IMR-90 (cell line): ENCODE results near the gene CLSTN1. TPM values are rescaled to one million over a fixed set of nuclear protein-coding genes. Genes with fewer than 3 reads are reported as not detected.

ENCODE experiments used
- ATAC-seq: fragments of 200-7000 bp; cut with Tn5 transposase; 2 replicates; pipeline ENCODE4 v1.9.1; 2020; ENCODE audit warnings: low read depth, mild to moderate bottlenecking, moderate library complexity
- BruUV-seq: library from RNA; stranded (reverse); fragments of 400-500 nt; replicated peaks from 2 replicates; lab custom pipeline; 2021; lab: Mats Ljungman, UMichigan
- CTCF ChIA-PET: fragments of 300-600 bp; formaldehyde crosslinking; extraction: SDS; loops from one replicate; lab custom pipeline; 2021; ENCODE audit warnings: antibody characterized with exemption; lab: Yijun Ruan, JAX
- POLR2A ChIA-PET: fragments of 300-600 bp; sonication (Branson Sonifier 250); formaldehyde crosslinking; loops from one replicate; lab custom pipeline; 2022; ENCODE audit warnings: antibody characterized with exemption; ENCODE audit not compliant: unreplicated experiment; lab: Charles Lee
- DNase-seq: peaks from one replicate; pipeline ENCODE4 v3.0.0; 2013
- H2AFZ ChIP-seq: replicated peaks from 2 replicates; pipeline ENCODE3; 2013; ENCODE audit warnings: low read length, mild to moderate bottlenecking; ENCODE audit not compliant: poor library complexity
- H2AK5ac ChIP-seq: 2 replicates; pipeline ENCODE4 v1.6.1; 2013; ENCODE audit warnings: low read depth, low read length, inconsistent platforms
- H2AK9ac ChIP-seq: replicated peaks from 2 replicates; pipeline ENCODE3; 2013; ENCODE audit warnings: mild to moderate bottlenecking, low read depth, low read length, moderate library complexity; ENCODE audit not compliant: poor library complexity
- H2BK120ac ChIP-seq: 2 replicates; pipeline ENCODE4 v1.6.1; 2013; ENCODE audit warnings: low read depth, low read length, inconsistent platforms
- H2BK15ac ChIP-seq: 3 replicates; pipeline ENCODE4 v1.6.1; 2013; ENCODE audit warnings: low read depth, low read length, inconsistent platforms
- H2BK20ac ChIP-seq: 2 replicates; pipeline ENCODE4 v1.6.1; 2013; ENCODE audit warnings: low read depth, mild to moderate bottlenecking, inconsistent platforms, low read length, moderate library complexity
- H2BK5ac ChIP-seq: 2 replicates; pipeline ENCODE4 v1.6.1; 2013; ENCODE audit warnings: mild to moderate bottlenecking, low read depth, low read length, inconsistent platforms; ENCODE audit not compliant: poor library complexity, severe bottlenecking
- H3K14ac ChIP-seq: replicated peaks from 2 replicates; pipeline ENCODE4 v1.6.1; 2013; ENCODE audit warnings: low read depth, low read length, inconsistent platforms
- H3K18ac ChIP-seq: 2 replicates; pipeline ENCODE4 v1.6.1; 2013; ENCODE audit warnings: low read depth, low read length, control low read depth
- H3K23ac ChIP-seq: 2 replicates; pipeline ENCODE4 v1.6.1; 2013; ENCODE audit warnings: low read depth, low read length, inconsistent platforms
- H3K27ac ChIP-seq: 2 replicates; pipeline ENCODE4 v1.5.1; 2013; ENCODE audit warnings: mild to moderate bottlenecking, control low read depth, low read length; ENCODE audit not compliant: insufficient read depth
- H3K27me3 ChIP-seq: 2 replicates; pipeline ENCODE4 v1.6.1; 2013; ENCODE audit warnings: low read length; ENCODE audit not compliant: control insufficient read depth, insufficient read depth
- H3K36me3 ChIP-seq: 2 replicates; pipeline ENCODE4 v1.6.1; 2013; ENCODE audit warnings: low read length, mixed read lengths; ENCODE audit not compliant: control insufficient read depth, insufficient read depth
- H3K4ac ChIP-seq: 2 replicates; pipeline ENCODE4 v1.6.1; 2013; ENCODE audit warnings: low read depth, low read length, inconsistent platforms
- H3K4me1 ChIP-seq: 2 replicates; pipeline ENCODE4 v1.6.1; 2013; ENCODE audit warnings: low read length, mixed read lengths; ENCODE audit not compliant: control insufficient read depth, insufficient read depth
- H3K4me2 ChIP-seq: 2 replicates; pipeline ENCODE4 v1.6.1; 2013; ENCODE audit warnings: low read depth, mild to moderate bottlenecking, control low read depth, low read length, moderate library complexity
- H3K4me3 ChIP-seq: 2 replicates; pipeline ENCODE4 v1.5.1; 2013; ENCODE audit warnings: low read depth, mild to moderate bottlenecking, control low read depth, low read length, moderate library complexity; ENCODE audit not compliant: insufficient read depth
- H3K56ac ChIP-seq: 2 replicates; pipeline ENCODE4 v1.6.1; 2013; ENCODE audit warnings: low read length, inconsistent platforms; ENCODE audit not compliant: insufficient read depth; ENCODE audit errors: extremely low read depth
- H3K79me1 ChIP-seq, 2 experiments: 2 replicates each; pipeline ENCODE4 v1.6.1; 2013; ENCODE audit warnings: low read length in 2 of 2, inconsistent platforms in 1 of 2, low read depth in 1 of 2
- H3K9ac ChIP-seq: 2 replicates; pipeline ENCODE4 v1.6.1; 2013; ENCODE audit warnings: low read depth, low read length, control low read depth
- H3K9me1 ChIP-seq: 2 replicates; pipeline ENCODE4 v1.6.1; 2013; ENCODE audit warnings: low read length, inconsistent platforms; ENCODE audit not compliant: insufficient read depth
- H3K9me3 ChIP-seq: 2 replicates; pipeline ENCODE4 v1.6.1; 2013; ENCODE audit warnings: low read length; ENCODE audit not compliant: control insufficient read depth, insufficient read depth
- H4K20me1 ChIP-seq: 2 replicates; pipeline ENCODE4 v1.6.1; 2013; ENCODE audit warnings: low read length, inconsistent platforms; ENCODE audit not compliant: insufficient read depth
- H4K5ac ChIP-seq: 2 replicates; pipeline ENCODE4 v1.6.1; 2013; ENCODE audit warnings: mild to moderate bottlenecking, low read depth, low read length, control low read depth
- H4K8ac ChIP-seq, 2 experiments: 2 replicates each; pipeline ENCODE4 v1.6.1; 2013; ENCODE audit warnings: low read depth in 2 of 2, low read length in 2 of 2, control low read depth in 1 of 2, inconsistent platforms in 1 of 2
- H4K91ac ChIP-seq: 2 replicates; pipeline ENCODE4 v1.6.1; 2013; ENCODE audit warnings: low read depth, low read length, inconsistent platforms; ENCODE audit not compliant: insufficient read depth
- POLR2A ChIP-seq: IDR thresholded peaks from 2 replicates; pipeline ENCODE4 v1.6.1; 2012; ENCODE audit warnings: mild to moderate bottlenecking, low read depth, low read length
- WGBS, 2 experiments: methylation state at CpG; one replicate each; pipeline versions ENCODE4 v1.1.5 to v1.1.7; 2013; ENCODE audit warnings: missing lambda C conversion rate in 2 of 2; ENCODE audit not compliant: insufficient read length in 1 of 2; ENCODE audit errors: extremely low coverage in 2 of 2; 5-methylcytosine and 5-hydroxymethylcytosine counted together
- dilution Hi-C: fragments of 300-500 bp; cut with HindIII; formaldehyde crosslinking; loops from one replicate; pipeline ENCODE4 v1.14.3; 2018; ENCODE audit warnings: low sequenced_read_pairs; ENCODE audit not compliant: unreplicated experiment
- in situ Hi-C: fragments of 300-500 bp; cut with MboI; formaldehyde crosslinking; loops from 3 replicates; pipeline ENCODE4 v1.14.3; 2019; ENCODE audit warnings: low sequenced_read_pairs, inconsistent platforms, mixed read lengths
- intact Hi-C: fragments of 100-400 bp; cut with micrococcal nuclease; formaldehyde crosslinking; loops from 2 replicates; pipeline ENCODE4 v1.10.0; 2022
- polyA plus RNA-seq, 3 experiments: library from polyadenylated mRNA; depleted of rRNA; stranded (reverse); fragments of >200 nt; gene quantifications; 2 replicates each; pipeline ENCODE4 v1.2.3, GENCODE V29; 2012; ENCODE audit warnings: low replicate concordance in 1 of 3
- total RNA-seq: library from RNA; depleted of rRNA; stranded (reverse); fragments of >200 nt; gene quantifications from 2 replicates; pipeline ENCODE4 v1.2.3, GENCODE V29; 2012

CLSTN1 gene
- total and polyA plus RNA-seq, 2 of the 4 experiments (the other 2 are of a cell fraction): 30.1 to 72.2 TPM

- Histone ChIP-seq H4K91ac (no peak overlapping the region), H3K27me3 (no peaks in the 10 kb centered on the region), H3K23ac (no peak overlapping the region), H2BK15ac (no peak overlapping the region), H3K4me2 (no peak overlapping the region), H2AK9ac (no peak overlapping the region), H2AK5ac (no peak overlapping the region), H3K9me1 (peaks cover 10% of the 10 kb centered on the region), H3K9me3 (no peaks in the 10 kb centered on the region), H3K4ac (no peak overlapping the region), H3K56ac (no peak overlapping the region), H4K5ac (no peak overlapping the region), H2AFZ (no peak overlapping the region), H4K20me1 (peaks cover 14% of the 10 kb centered on the region), H3K27ac (no peak overlapping the region), H2BK5ac (no peak overlapping the region), H3K4me1 (peaks cover 3% of the 10 kb centered on the region; the same call in 1 of the 2 replicates), H3K18ac (no peak overlapping the region), H3K79me1 (peaks cover 13 to 39% of the 10 kb centered on the region in 2 experiments; a peak in 3 of 4 replicates), H3K36me3 (peaks cover 32% of the 10 kb centered on the region), H3K4me3 (no peak overlapping the region), H2BK20ac (no peak overlapping the region), H4K8ac (no peak overlapping the region), H3K9ac (no peak overlapping the region), H2BK120ac (no peak overlapping the region), H3K14ac (no peak overlapping the region)
- CTCF ChIA-PET: no interaction called here
- in situ Hi-C loops (no loop called here), dilution Hi-C loops (no loop called here), intact Hi-C loops (no loop called here)
- POLR2A ChIA-PET: no interaction called here
- WGBS, 2 experiments: 100% methylated on average over 1 of the region's 3 CpGs; no CpG with 5 or more reads in 1 of the 2 experiments
- TF ChIP-seq POLR2A: no peak
- DNase-seq (no peak), ATAC-seq (no peak)
- BruUV-seq: no TSS peak
Observed at GRCh38 chr1:9751971-9752370, 71.8 kb downstream of the CLSTN1 start.
